Transverse colon (tissue), 4 donors: ENCODE measurements around the gene PBX4. TPM values are rescaled to one million over a fixed set of nuclear protein-coding genes. Genes with fewer than 3 reads are reported as not detected.

Source experiments
- DNase-seq: peaks from one replicate; pipeline ENCODE4 v3.0.0-alpha.2; 2019
- H3K27ac ChIP-seq, 4 donors: fragments of 200-600 bp; sonication (generic); 2 replicates each; pipeline ENCODE4 v1.5.1; 2016 to 2018; ENCODE audit warnings: inconsistent platforms in 4 of 4
- H3K27me3 ChIP-seq: fragments of 200-600 bp; sonication (generic); 2 replicates; pipeline ENCODE4 v1.5.1; 2017; ENCODE audit warnings: inconsistent platforms
- H3K36me3 ChIP-seq, 4 donors: fragments of 200-600 bp; sonication (generic); 2 replicates each; pipeline ENCODE4 v1.5.1; 2017 to 2019; ENCODE audit warnings: inconsistent platforms in 4 of 4
- H3K4me1 ChIP-seq, 4 donors: fragments of 200-600 bp; sonication (generic); 2 replicates each; pipeline ENCODE4 v1.5.1; 2017 to 2020; ENCODE audit warnings: inconsistent platforms in 4 of 4
- H3K4me3 ChIP-seq, 4 donors: fragments of 200-600 bp; sonication (generic); 1 replicate in 1 of 4; 2 replicates in 3 of 4; pipeline versions ENCODE4 v1.5.1 to v1.6.1; 2017 to 2019; ENCODE audit warnings: inconsistent platforms in 4 of 4
- H3K9me3 ChIP-seq, 2 donors: fragments of 200-600 bp; sonication (generic); 2 replicates each; pipeline ENCODE4 v1.5.1; 2017 to 2019; ENCODE audit warnings: inconsistent platforms in 2 of 2
- EP300 ChIP-seq: sonication (generic); formaldehyde crosslinking; IDR thresholded peaks from one replicate; pipeline ENCODE4 v1.6.1; 2017; ENCODE audit warnings: antibody characterized with exemption, low read depth
- POLR2A ChIP-seq: fragments of 450-650 bp; IDR thresholded peaks from one replicate; pipeline ENCODE4 v1.6.1; 2016; ENCODE audit warnings: antibody characterized with exemption, mild to moderate bottlenecking, moderate library complexity
- POLR2AphosphoS5 ChIP-seq, 3 donors: sonication (generic); formaldehyde crosslinking; IDR thresholded peaks; one replicate each; pipeline ENCODE4 v1.6.1; 2016; ENCODE audit warnings: antibody characterized with exemption in 3 of 3
- whole genome bisulfite sequencing, 2 donors: methylation state at CpG; one replicate each; pipeline ENCODE4 v1.1.5; 2018; ENCODE audit warnings: low coverage in 1 of 2; 5-methylcytosine and 5-hydroxymethylcytosine counted together
- in situ Hi-C, 4 donors: fragments of 200-750 bp; cut with MboI; loops; one replicate each; pipeline versions ENCODE4 v1.15.0 to v1.15.1; 2017; ENCODE audit warnings: low sequenced_read_pairs in 3 of 4, low pct_ligation_motif_present in 1 of 4, low pct_unique_long_range_greater_than_20kb in 1 of 4
- intact Hi-C: fragments of 100-400 bp; cut with DNase I; formaldehyde crosslinking; loops from one replicate; pipeline ENCODE4 v1.15.1; 2023; ENCODE audit warnings: low total_unique reads
- total RNA-seq, 4 donors: library from RNA; depleted of rRNA; stranded (reverse); fragments of >200 nt; gene quantifications; one replicate each; pipeline ENCODE4 v1.1.0, GENCODE V29; 2016
- TF ChIP-seq, protein P1 (sequence below), 5 experiments: fragments of 200-600 bp in 3 of 5; fragments of 450-650 bp in 2 of 5; sonication (generic) in 3 of 5; IDR thresholded peaks; 1 replicate in 2 of 5; 2 replicates in 3 of 5; pipeline ENCODE4 v1.5.1; 2016 to 2017; ENCODE audit warnings: antibody characterized with exemption in 5 of 5, inconsistent platforms in 3 of 5, mild to moderate bottlenecking in 2 of 5, moderate library complexity in 1 of 5

PBX4 gene
- total RNA-seq, 4 donors from 2014 or later = 1.9 to 11.9 (median 5.1) TPM

DNA sequence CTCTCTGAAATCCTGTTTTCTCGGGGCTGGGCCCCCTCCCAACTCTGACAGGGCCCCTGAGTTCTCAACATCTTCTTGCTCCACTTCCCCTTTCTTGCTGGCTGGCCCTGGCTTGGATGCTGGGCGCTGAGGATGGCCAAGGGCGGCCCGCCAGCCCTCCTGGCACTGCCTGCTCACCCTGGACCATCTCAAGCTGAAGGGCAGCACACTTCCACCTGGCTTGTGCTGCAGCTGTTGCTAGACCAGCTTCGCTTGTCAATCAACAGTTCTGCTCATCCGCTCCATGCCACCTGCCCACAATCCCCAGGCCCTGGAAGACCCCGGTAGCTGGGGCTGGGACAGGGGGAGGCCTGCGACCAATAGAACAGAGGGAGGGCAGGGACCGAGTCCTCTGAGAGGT, 31.8 kb upstream of the PBX4 start:
- Histone ChIP-seq H3K36me3 (peaks cover 0 to 64% (median 27%) of the 10 kb centered on the region in 4 donors), H3K27me3 (no peaks in the 10 kb centered on the region), H3K4me3 (no peak overlapping the region), H3K4me1 (no peaks in the 10 kb centered on the region), H3K9me3 (no peaks in the 10 kb centered on the region), H3K27ac (no peak overlapping the region)
- TF ChIP-seq POLR2AphosphoS5 (IDR thresholded peaks at IDR 0.05) (no peak), EP300 (no peak), POLR2A (no peak)
- TF ChIP-seq, protein P1, sequence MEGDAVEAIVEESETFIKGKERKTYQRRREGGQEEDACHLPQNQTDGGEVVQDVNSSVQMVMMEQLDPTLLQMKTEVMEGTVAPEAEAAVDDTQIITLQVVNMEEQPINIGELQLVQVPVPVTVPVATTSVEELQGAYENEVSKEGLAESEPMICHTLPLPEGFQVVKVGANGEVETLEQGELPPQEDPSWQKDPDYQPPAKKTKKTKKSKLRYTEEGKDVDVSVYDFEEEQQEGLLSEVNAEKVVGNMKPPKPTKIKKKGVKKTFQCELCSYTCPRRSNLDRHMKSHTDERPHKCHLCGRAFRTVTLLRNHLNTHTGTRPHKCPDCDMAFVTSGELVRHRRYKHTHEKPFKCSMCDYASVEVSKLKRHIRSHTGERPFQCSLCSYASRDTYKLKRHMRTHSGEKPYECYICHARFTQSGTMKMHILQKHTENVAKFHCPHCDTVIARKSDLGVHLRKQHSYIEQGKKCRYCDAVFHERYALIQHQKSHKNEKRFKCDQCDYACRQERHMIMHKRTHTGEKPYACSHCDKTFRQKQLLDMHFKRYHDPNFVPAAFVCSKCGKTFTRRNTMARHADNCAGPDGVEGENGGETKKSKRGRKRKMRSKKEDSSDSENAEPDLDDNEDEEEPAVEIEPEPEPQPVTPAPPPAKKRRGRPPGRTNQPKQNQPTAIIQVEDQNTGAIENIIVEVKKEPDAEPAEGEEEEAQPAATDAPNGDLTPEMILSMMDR (IDR thresholded peaks at IDR 0.05) = no peak
- in situ Hi-C loops = no loop called here
- intact Hi-C loops = no loop called here
- 91% methylated on average over 7 of the region's 9 CpGs; no CpG with 5 or more reads in 1 of the 2 donors for WGBS, 2 donors
- no peak for DNase-seq

DNA sequence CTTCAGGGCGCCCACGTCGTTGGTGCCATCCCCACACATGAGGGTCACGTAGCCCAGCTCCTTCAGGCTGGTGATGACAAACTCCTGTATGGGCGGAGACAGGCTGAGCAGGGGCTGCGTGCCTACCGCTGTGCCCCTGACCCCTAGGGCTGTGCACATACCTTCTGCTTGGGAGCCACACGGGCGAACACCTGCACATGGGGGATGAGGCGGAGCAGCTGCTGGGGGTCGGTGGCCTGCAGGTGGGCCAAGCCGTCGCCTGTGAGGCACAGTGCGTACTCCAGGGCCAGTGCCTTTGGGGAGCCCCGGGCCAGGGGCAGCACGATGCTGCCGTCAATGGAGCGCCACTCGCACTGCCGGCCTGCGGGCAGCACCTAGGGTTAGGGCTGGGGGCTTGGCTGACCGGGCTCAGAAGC, 31.1 kb upstream of the PBX4 start:
- intact Hi-C loops = no loop called here
- H3K36me3 ChIP-seq = peaks cover 0 to 57% (median 23%) of the 10 kb centered on the region in 4 donors

DNA sequence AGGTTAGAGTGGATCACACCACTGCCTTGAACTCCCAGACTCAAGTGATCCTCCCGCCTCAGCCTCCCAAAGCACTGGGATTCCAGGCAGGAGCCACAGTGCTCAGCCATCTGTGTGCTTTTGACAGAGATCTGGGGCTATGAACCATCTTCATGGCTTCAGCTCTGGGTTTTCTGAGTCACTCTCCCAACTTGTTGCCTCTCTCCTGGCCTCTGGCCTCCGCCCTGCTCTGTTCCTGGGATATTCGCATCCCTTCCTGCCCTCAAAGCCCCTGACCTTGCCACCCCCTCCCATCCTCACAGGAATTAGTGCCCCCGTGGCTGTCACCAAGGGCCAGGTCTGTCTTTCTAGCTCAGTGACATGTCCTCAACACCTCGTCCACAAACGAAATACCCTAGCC, 30.7 kb upstream of the PBX4 start:
- DNase-seq = no peak
- in situ Hi-C loops = loop anchor here in 3 of 4 donors (10.0 to 25.0 kb wide), 2 partner anchors 112 to 114 kb away; partner anchors contain the start of genes CILP2 (in 3 of the 3) and YJEFN3 (in 1 of the 3)
- Histone ChIP-seq H3K9me3 (no peaks in the 10 kb centered on the region), H3K36me3 (peaks cover 0 to 52% (median 21%) of the 10 kb centered on the region in 4 donors), H3K4me3 (no peak overlapping the region), H3K27ac (no peak overlapping the region), H3K27me3 (no peaks in the 10 kb centered on the region), H3K4me1 (no peaks in the 10 kb centered on the region)
- intact Hi-C loops = no loop called here
- 93 to 96% methylated on average over 3 to 6 of the region's 6 CpGs for WGBS, 2 donors
- TF ChIP-seq EP300 (no peak), POLR2A (no peak), POLR2AphosphoS5 (IDR thresholded peaks at IDR 0.05) (no peak)
- TF ChIP-seq, protein P1 (IDR thresholded peaks at IDR 0.05) = no peak

More for the DNA sequence above, 31.1 kb upstream of the PBX4 start:
- TF ChIP-seq POLR2A (no peak), EP300 (no peak), POLR2AphosphoS5 (IDR thresholded peaks at IDR 0.05) (no peak)
- TF ChIP-seq, protein P1 (IDR thresholded peaks at IDR 0.05) = no peak
- no peak for DNase-seq
- Histone ChIP-seq H3K4me1 (no peaks in the 10 kb centered on the region), H3K4me3 (no peak overlapping the region), H3K27ac (no peak overlapping the region), H3K27me3 (no peaks in the 10 kb centered on the region), H3K9me3 (no peaks in the 10 kb centered on the region)
- in situ Hi-C loops = loop anchor here in 3 of 4 donors (10.0 to 25.0 kb wide), 2 partner anchors 112 to 115 kb away; partner anchors contain the start of genes CILP2 (in 3 of the 3) and YJEFN3 (in 1 of the 3)
- 93% methylated on average over 19 of the region's 22 CpGs; no CpG with 5 or more reads in 1 of the 2 donors for WGBS, 2 donors

DNA sequence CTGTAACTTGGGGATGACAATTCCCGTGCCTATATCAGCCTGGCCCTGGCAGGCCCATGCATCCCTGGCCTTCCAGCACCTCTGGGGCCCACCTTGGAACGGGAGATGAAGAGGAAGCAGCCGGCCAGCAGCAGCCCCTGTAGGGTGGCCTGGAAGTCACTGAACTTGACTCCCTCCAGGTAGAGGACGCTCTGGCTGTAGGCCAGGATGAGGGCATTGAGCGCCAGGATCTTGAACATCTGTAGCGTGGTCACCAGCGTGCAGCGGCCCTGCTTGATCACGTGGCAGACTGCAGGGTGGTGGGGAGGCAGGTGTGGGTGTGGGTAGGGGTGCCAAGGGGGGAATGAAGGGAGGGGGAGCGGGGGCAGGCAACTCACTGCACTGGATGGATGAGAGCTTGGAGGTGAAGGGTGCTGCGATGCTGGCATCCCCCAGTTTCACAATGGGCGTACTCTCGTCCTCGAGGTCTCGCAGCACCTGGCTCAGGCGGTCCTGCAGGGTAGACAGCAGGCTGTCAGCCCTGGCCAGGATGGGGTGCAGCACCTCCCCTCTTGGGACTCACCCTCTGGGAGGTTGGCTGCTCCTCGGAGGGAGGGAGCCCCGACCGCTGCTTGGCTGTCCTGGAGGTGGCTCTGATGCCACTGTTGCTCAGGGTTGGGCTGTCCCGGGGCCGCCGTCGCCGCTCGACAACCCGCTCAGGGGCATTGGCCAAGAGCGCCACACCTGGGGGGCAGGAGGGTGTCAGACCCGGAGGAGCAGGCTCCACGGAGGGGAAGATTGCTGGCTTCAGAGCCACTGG, 28.7 kb upstream of the PBX4 start:
- TF ChIP-seq, protein P1 (IDR thresholded peaks at IDR 0.05) = no peak
- TF ChIP-seq POLR2AphosphoS5 (IDR thresholded peaks at IDR 0.05) (no peak), EP300 (no peak), POLR2A (no peak)
- no peaks in the 10 kb centered on the region for H3K9me3 ChIP-seq
- intact Hi-C loops (loop anchor here (2.0 kb wide), 1 partner anchor 114 kb away; no protein-coding TSS in a partner anchor), in situ Hi-C loops (loop anchor here in 3 of 4 donors (10.0 to 25.0 kb wide), 2 partner anchors 110 to 112 kb away; partner anchors contain the start of genes CILP2 (in 3 of the 3) and YJEFN3 (in 1 of the 3))
- DNase-seq = no peak
- H3K36me3 ChIP-seq = peaks cover 0 to 35% (median 11%) of the 10 kb centered on the region in 4 donors
- H3K27me3 ChIP-seq = no peaks in the 10 kb centered on the region
- WGBS, 2 donors = 88% methylated on average over 14 of the region's 29 CpGs; no CpG with 5 or more reads in 1 of the 2 donors
- H3K4me3 ChIP-seq = no peak overlapping the region
- H3K4me1 ChIP-seq = peaks cover 0 to 9% (median 4%) of the 10 kb centered on the region in 4 donors
- H3K27ac ChIP-seq = no peak overlapping the region
